GM18517 (cell line): ENCODE data around the gene BCL7A.

Experiments
- ATAC-seq: cut with Tn5 transposase; IDR thresholded peaks from one replicate; pipeline ENCODE4 v1.9.1; 2021; ENCODE audit warnings: mild to moderate bottlenecking, moderate library complexity; ENCODE audit not compliant: unreplicated experiment

BCL7A gene

DNA sequence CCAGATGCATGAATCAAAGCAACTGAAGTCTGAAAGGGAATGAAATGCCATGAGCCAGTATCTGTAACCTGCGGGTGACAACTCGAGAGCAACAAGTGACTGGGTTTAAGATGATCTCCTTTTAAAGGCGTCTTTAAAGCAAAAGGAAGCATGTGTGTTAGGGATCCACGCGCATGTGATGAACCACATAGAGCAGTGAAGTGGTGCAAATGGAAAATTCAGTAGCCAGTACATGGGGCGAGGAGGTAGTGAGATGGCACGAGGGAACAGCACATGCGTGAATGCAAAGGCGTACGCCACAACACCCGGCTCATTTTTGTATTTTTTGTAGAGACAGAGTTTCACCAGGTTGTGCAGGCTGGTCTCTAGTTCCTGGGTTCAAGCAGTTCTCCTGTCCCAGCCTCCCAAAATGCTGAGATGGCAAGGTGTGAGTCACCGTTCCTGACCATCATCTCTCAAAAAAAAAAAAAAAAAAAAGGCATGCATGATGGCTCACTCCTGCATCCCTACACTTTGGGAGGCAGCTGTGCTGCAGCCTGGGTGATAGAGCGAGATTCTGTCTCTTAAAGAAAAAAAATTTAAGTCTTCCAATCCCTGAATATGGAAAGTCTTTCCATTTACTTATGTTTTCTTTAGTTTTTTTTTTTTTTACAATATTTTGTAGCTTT is 24.6 kb upstream of the BCL7A start:
- no peak for ATAC-seq

- ATAC-seq: no peak
Measured at GRCh38 chr12:122001466-122002209, 20.0 kb upstream of the BCL7A start.

GRCh38 chr12:122003651-122004611 is 17.8 kb upstream of the BCL7A start:
- ATAC-seq: no peak

DNA sequence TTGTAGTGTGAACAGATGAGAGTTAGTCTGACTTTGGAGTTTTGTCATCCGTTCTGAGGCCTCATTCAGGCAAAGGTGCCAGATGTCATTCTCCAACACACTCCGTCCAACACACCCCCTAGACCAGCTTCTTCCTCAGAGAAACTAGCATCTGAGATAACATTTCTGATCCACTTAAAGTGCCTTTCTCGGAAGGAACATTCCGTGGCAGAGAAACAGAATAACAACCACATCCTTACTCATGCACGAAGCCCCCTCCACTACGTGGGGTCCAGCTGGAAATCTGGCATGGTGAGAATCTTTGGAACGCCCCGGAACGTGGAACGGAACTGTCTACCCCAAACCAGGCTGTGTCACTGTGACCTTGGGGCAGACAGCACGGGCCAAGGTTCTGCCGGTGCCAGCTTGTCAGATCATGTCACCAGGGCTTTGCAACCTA is 17.0 kb upstream of the BCL7A start:
- no peak for ATAC-seq

GRCh38 chr12:122005252-122005776 is 16.4 kb upstream of the BCL7A start:
- no peak for ATAC-seq

- no peak for ATAC-seq
Measured at GRCh38 chr12:122006186-122006926, 15.3 kb upstream of the BCL7A start.

DNA sequence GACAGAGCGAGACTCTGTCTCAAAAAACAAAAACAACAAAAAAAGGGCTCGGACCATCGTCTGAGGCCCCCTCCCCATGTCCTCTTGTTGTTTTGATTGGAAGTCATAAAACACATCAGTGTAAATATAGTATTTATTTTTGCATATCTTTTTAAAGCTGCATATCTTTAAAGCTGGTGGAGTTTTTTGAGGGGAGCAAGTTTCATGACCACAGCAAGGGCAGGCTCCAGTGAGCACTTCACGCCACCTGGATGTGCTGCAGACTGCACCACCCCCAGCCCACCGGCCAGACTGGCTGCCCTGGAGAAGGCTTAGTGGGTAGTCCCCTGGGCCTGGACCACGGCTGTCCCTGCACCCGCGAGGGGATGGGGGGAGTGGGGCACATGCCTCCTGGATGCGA is 11.9 kb upstream of the BCL7A start:
- ATAC-seq: no peak

DNA sequence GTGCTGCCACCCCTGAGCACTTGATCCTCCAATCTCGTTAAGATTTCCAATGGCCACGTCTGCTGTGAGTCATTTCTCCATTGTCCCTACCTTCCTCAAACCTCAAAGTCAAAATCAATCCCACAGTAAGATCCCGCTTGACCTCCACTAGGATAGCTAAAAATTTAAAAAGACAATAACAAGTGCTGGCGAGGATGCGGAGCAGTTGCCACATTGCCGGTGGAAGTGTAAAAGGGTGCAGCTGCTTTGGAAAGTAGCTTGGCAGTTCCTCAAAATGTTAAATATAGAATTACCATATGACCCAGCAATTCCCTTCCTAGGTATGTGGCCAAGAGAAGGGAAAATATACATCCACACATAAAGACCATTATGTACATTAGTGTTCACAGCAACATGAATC is 9.5 kb upstream of the BCL7A start:
- no peak for ATAC-seq

- no peak for ATAC-seq
Measured at GRCh38 chr12:122013136-122013535, 8.5 kb upstream of the BCL7A start.

DNA sequence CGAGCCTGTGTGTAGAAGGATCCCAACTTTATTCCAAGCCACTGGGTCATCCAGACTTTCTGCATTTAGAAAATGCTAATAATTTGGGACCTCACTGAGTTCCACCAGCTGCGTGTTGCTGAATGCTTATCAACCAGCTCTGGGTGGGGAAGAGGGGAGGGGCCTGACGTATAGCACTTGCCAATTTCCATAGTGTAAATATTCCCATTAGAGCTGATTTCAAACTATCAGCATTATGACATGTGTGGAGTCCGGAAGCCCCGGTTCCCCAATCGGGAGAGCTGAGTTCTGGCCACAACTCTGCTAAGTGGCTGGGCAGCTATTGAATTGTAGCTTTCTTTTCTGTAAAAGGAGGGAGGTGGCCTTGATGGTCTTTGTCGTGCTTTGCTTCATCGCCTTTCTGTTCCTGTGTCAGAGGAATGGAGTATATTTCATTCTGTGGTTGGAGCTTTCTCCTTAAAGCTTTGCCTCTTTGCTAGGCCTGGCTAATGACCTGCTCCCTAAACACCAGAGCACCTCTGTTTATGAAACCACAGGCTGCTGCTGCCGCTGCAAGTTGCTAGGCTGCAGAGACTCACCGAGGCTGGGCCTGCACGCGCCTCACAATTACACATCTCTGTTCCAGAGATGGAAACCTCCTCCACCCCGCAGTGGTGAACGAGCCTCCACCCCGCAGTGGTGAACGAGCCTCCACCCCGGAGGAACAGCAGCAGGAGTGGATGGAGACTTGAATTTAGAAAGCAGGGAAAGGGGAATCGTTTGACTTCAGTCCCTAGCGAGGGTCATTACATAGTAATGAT is 7.7 kb upstream of the BCL7A start:
- ATAC-seq: no peak

- no peak for ATAC-seq
Measured at GRCh38 chr12:122014781-122015180, 6.9 kb upstream of the BCL7A start.

- no peak for ATAC-seq
Measured at GRCh38 chr12:122018457-122018856, 3.2 kb upstream of the BCL7A start.

GRCh38 chr12:122018937-122019336 is 2.7 kb upstream of the BCL7A start:
- no peak for ATAC-seq

GRCh38 chr12:122020795-122021192 is 890 bp upstream of the BCL7A start:
- ATAC-seq: no peak

DNA sequence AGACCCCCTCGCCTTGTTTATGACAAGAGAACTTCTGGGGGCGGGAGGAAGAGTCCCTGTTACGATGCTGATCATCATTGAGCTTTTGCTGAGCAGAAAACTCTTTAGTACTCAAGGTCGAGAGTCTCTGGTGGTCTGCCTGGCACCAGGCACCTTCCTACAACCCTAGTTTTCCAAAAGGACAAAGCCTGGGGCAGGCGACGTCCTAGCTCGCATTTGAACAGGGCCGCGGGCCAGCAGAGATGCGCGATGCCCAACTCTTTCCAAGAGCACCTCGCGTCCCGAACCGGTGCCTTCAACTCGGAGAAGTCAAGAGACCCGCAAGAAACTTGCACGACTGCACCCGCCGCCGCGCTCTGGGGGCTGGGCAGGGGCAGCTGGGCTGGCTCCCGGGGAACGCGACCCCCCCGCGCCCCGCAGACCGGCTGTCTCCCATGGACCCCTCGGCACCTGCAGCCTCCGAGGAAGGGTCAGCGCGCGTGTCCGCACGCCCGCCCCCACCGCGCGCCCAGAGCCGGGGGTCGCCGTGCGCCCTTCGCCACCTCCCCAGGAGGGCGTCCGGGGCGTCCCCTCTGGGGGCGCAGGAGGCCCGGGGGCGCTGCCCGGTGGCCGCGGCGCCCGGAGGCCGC is 377 bp upstream of the BCL7A start:
- no peak for ATAC-seq

DNA sequence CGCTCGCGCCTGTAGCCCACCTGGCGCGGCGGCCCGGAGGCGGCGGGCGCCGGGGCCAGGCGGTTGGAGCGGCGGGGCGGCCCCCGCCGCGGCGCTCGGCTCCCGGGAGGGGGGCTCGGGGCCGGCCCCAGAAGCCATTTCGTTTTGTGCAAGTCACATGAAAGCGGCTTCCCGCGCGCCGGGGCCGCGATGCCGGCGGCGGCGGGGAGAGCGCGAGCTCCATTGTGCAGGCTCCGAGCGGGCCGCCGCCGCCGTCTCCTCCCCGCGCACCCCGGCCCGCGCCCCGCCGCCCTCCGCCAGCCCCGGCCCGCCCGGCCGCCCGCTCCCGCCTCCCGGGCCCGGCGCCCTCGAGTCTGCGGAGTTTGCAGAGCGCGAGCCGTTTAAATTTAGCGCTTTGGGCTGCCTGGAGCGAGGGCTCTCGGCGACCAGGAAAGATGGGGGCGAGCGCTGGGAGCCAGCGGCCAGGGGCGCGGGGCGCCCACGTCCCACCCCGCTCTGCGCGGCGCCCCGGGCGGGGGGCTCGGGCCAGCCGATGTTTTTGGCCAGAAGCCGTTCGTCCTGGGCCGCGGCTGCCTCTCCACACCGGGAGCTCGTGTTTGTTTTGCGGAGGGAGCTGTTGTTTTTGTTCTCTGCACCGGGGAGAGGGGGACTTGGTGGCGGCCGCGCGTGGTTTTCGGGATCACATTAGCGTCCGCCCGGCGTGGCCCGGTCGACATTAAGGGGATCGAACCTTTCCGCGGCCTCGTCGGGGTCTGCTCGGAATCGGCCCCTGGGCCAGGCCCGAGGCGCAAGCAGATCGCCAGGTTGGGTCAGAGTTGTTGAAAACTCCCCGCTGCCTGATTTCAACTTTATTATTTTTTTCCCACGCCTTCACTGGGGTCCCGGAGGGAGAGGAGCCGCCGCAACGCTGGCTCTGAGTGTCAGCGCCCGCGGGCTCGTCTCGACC is 982 bp downstream of the BCL7A start:
- no peak for ATAC-seq

GRCh38 chr12:122023339-122024131 is 1.9 kb downstream of the BCL7A start:
- ATAC-seq: no peak
